ENCODE measurements around the gene PCGF6.

- TF ChIP-seq POLR2A (IDR thresholded peaks at IDR 0.05; ENCODE audit: low read length) (peak; percentile 59), GATA1 (IDR thresholded peaks at IDR 0.05; ENCODE audit: low read depth, low read length) (no peak)
Observed at GRCh38 chr10:103396789-103397087, 45.8 kb upstream of the PCGF6 start.
